22Rv1 (cell line): ENCODE results near the gene TRERF1.

Experiments
- CTCF ChIP-seq: fragments of 450-650 bp; IDR thresholded peaks from 2 replicates; pipeline ENCODE4 v1.5.1; 2017; ENCODE audit warnings: mild to moderate bottlenecking
- ZFX ChIP-seq: fragments of 450-650 bp; IDR thresholded peaks from 2 replicates; pipeline ENCODE4 v1.6.1; 2017; ENCODE audit warnings: antibody characterized with exemption, borderline replicate concordance

GRCh38 chr6:42459888-42460287 lies 8.2 kb upstream of the TRERF1 start:
- TF ChIP-seq CTCF (no peak), ZFX (no peak)
